Neural progenitor cell (in vitro differentiated cells): ENCODE measurements around the gene PIK3C3. TPM values are rescaled to one million over a fixed set of nuclear protein-coding genes. Genes with fewer than 3 reads are reported as not detected.

Experiments
- DNase-seq: peaks from one replicate; pipeline ENCODE4 v3.0.0-alpha.2; 2016; ENCODE audit warnings: low spot score
- H2AFZ ChIP-seq: fragments of 200-600 bp; sonication (generic); replicated peaks from 2 replicates; pipeline ENCODE4 v1.6.1; 2016; ENCODE audit warnings: antibody characterized with exemption
- H3F3A ChIP-seq: fragments of 200-600 bp; sonication (generic); 2 replicates; pipeline ENCODE4 v1.6.1; 2016; ENCODE audit warnings: antibody characterized with exemption, low read depth
- H3K27ac ChIP-seq: fragments of 200-600 bp; sonication (generic); 2 replicates; pipeline ENCODE4 v1.5.1; 2016; ENCODE audit warnings: mild to moderate bottlenecking
- H3K27me3 ChIP-seq: fragments of 200-600 bp; sonication (generic); 2 replicates; pipeline ENCODE4 v1.6.1; 2016; ENCODE audit warnings: mild to moderate bottlenecking, moderate library complexity
- H3K36me3 ChIP-seq: fragments of 200-600 bp; sonication (generic); 2 replicates; pipeline ENCODE4 v1.5.1; 2016
- H3K4me1 ChIP-seq: fragments of 200-600 bp; sonication (generic); 2 replicates; pipeline ENCODE4 v1.6.1; 2016; ENCODE audit warnings: mixed run types
- H3K4me2 ChIP-seq: fragments of 200-600 bp; sonication (generic); 2 replicates; pipeline ENCODE4 v1.6.1; 2016
- H3K4me3 ChIP-seq: fragments of 200-600 bp; sonication (generic); 2 replicates; pipeline ENCODE4 v1.5.1; 2016
- H3K79me2 ChIP-seq: fragments of 200-600 bp; sonication (generic); 2 replicates; pipeline ENCODE4 v1.6.1; 2016; ENCODE audit warnings: low read depth
- H3K9ac ChIP-seq: fragments of 200-600 bp; sonication (generic); 2 replicates; pipeline ENCODE4 v1.6.1; 2016
- H3K9me3 ChIP-seq: fragments of 200-600 bp; sonication (generic); 2 replicates; pipeline ENCODE4 v1.5.1; 2016; ENCODE audit warnings: low read depth
- H4K20me1 ChIP-seq: fragments of 200-600 bp; sonication (generic); 2 replicates; pipeline ENCODE4 v1.6.1; 2016; ENCODE audit warnings: low read depth
- H3K27ac Mint-ChIP-seq: 3 replicates; pipeline ENCODE4 v1.8.0; 2021; ENCODE audit warnings: mixed read lengths
- H3K27me3 Mint-ChIP-seq: 2 replicates; pipeline ENCODE4 v1.8.0; 2022; ENCODE audit warnings: low read depth, mild to moderate bottlenecking, inconsistent platforms, moderate library complexity, mixed read lengths; ENCODE audit not compliant: insufficient read depth
- H3K36me3 Mint-ChIP-seq: 3 replicates; pipeline ENCODE4 v1.8.0; 2021; ENCODE audit warnings: mixed read lengths
- H3K4me1 Mint-ChIP-seq: 3 replicates; pipeline ENCODE4 v1.8.0; 2021; ENCODE audit warnings: mixed read lengths
- H3K4me3 Mint-ChIP-seq: 3 replicates; pipeline ENCODE4 v1.8.0; 2021; ENCODE audit warnings: mild to moderate bottlenecking, moderate library complexity, mixed read lengths
- H3K9me3 Mint-ChIP-seq: 3 replicates; pipeline ENCODE4 v1.8.0; 2020; ENCODE audit warnings: mixed read lengths
- CTCF ChIP-seq: fragments of 200-600 bp; sonication (generic); IDR thresholded peaks from 2 replicates; pipeline ENCODE4 v1.5.1; 2017; ENCODE audit warnings: antibody characterized with exemption, mild to moderate bottlenecking
- EZH2 ChIP-seq: fragments of 200-600 bp; sonication (generic); IDR thresholded peaks from 2 replicates; pipeline ENCODE4 v1.6.1; 2017; ENCODE audit warnings: antibody characterized with exemption, mild to moderate bottlenecking, moderate library complexity
- EZH2phosphoT487 ChIP-seq: fragments of 200-600 bp; sonication (generic); IDR thresholded peaks from 2 replicates; pipeline ENCODE4 v1.6.1; 2017; ENCODE audit warnings: antibody characterized with exemption
- total RNA-seq: library from RNA; depleted of rRNA; stranded (reverse); fragments of >200 nt; gene quantifications from 2 replicates; pipeline ENCODE4 v1.2.3, GENCODE V29; 2015; ENCODE audit warnings: low replicate concordance

The PIK3C3 gene
- total RNA-seq, 1 donor from 2014 or later = 87.0 TPM

- H3K27me3 ChIP-seq = no peaks in the 10 kb centered on the region
- H3K4me3 Mint-ChIP-seq = no peak overlapping the region
- no peak overlapping the region for H3K27ac Mint-ChIP-seq
- no peaks in the 10 kb centered on the region for H3K4me1 ChIP-seq
- H3K9ac ChIP-seq = no peak overlapping the region
- peaks cover 3% of the 10 kb centered on the region for H3K4me1 Mint-ChIP-seq
- no peak for DNase-seq
- H3K27me3 Mint-ChIP-seq = no peaks in the 10 kb centered on the region
- H3K4me2 ChIP-seq = no peak overlapping the region
- H3K9me3 Mint-ChIP-seq = no peaks in the 10 kb centered on the region
- H3K4me3 ChIP-seq = no peak overlapping the region
- H4K20me1 ChIP-seq = no peaks in the 10 kb centered on the region
- H3K27ac ChIP-seq = no peak overlapping the region
- H3F3A ChIP-seq = no peaks in the 10 kb centered on the region
- no peaks in the 10 kb centered on the region for H3K79me2 ChIP-seq
- TF ChIP-seq EZH2 = no peak
- no peak for TF ChIP-seq CTCF
- no peak for TF ChIP-seq EZH2phosphoT487
- no peak overlapping the region for H2AFZ ChIP-seq
- H3K9me3 ChIP-seq = no peaks in the 10 kb centered on the region
- no peaks in the 10 kb centered on the region for H3K36me3 ChIP-seq
- peaks cover 44% of the 10 kb centered on the region for H3K36me3 Mint-ChIP-seq
These were observed 113.0 kb downstream of the PIK3C3 start for GRCh38 chr18:42068030-42068429.

- TF ChIP-seq CTCF = no peak
- no peak for TF ChIP-seq EZH2
- no peak for TF ChIP-seq EZH2phosphoT487
- H3K4me1 ChIP-seq = no peaks in the 10 kb centered on the region
- Mint-ChIP-seq H3K4me1 (peaks cover 3% of the 10 kb centered on the region), H3K4me3 (no peak overlapping the region), H3K27me3 (no peaks in the 10 kb centered on the region), H3K9me3 (no peaks in the 10 kb centered on the region), H3K27ac (no peak overlapping the region), H3K36me3 (peaks cover 47% of the 10 kb centered on the region)
- H3K4me3 ChIP-seq = no peak overlapping the region
- H2AFZ ChIP-seq = no peak overlapping the region
- no peaks in the 10 kb centered on the region for H3K9me3 ChIP-seq
- H3K9ac ChIP-seq = no peak overlapping the region
- no peak overlapping the region for H3K27ac ChIP-seq
- H3K36me3 ChIP-seq = no peaks in the 10 kb centered on the region
- no peaks in the 10 kb centered on the region for H4K20me1 ChIP-seq
- no peaks in the 10 kb centered on the region for H3K79me2 ChIP-seq
- H3K27me3 ChIP-seq = no peaks in the 10 kb centered on the region
- DNase-seq = no peak
- no peak overlapping the region for H3K4me2 ChIP-seq
- H3F3A ChIP-seq = no peaks in the 10 kb centered on the region
These were observed 114.0 kb downstream of the PIK3C3 start for GRCh38 chr18:42069036-42069435.

GRCh38 chr18:42072407-42072806, 117.4 kb downstream of the PIK3C3 start:
- no peaks in the 10 kb centered on the region for H4K20me1 ChIP-seq
- no peak for DNase-seq
- H3K79me2 ChIP-seq = no peaks in the 10 kb centered on the region
- no peak overlapping the region for H3K4me2 ChIP-seq
- H3F3A ChIP-seq = no peaks in the 10 kb centered on the region
- no peaks in the 10 kb centered on the region for H3K4me1 ChIP-seq
- Mint-ChIP-seq H3K27me3 (no peaks in the 10 kb centered on the region), H3K4me3 (no peak overlapping the region), H3K27ac (no peak overlapping the region), H3K36me3 (peaks cover 36% of the 10 kb centered on the region), H3K9me3 (no peaks in the 10 kb centered on the region), H3K4me1 (no peaks in the 10 kb centered on the region)
- peaks cover 4% of the 10 kb centered on the region for H3K36me3 ChIP-seq
- no peak overlapping the region for H3K9ac ChIP-seq
- H3K27ac ChIP-seq = no peak overlapping the region
- TF ChIP-seq CTCF = peak; percentile 16
- no peak for TF ChIP-seq EZH2
- TF ChIP-seq EZH2phosphoT487 = no peak
- H3K27me3 ChIP-seq = no peaks in the 10 kb centered on the region
- no peaks in the 10 kb centered on the region for H3K9me3 ChIP-seq
- no peak overlapping the region for H3K4me3 ChIP-seq
- no peak overlapping the region for H2AFZ ChIP-seq

- no peak overlapping the region for H3K27ac Mint-ChIP-seq
- Histone ChIP-seq H3K27ac (no peak overlapping the region), H3K4me2 (no peak overlapping the region), H2AFZ (no peak overlapping the region), H3K27me3 (no peaks in the 10 kb centered on the region), H3K79me2 (no peaks in the 10 kb centered on the region), H3K36me3 (peaks cover 4% of the 10 kb centered on the region), H3K9me3 (no peaks in the 10 kb centered on the region), H4K20me1 (no peaks in the 10 kb centered on the region), H3K4me3 (no peak overlapping the region), H3K9ac (no peak overlapping the region), H3K4me1 (no peaks in the 10 kb centered on the region), H3F3A (no peaks in the 10 kb centered on the region)
- H3K27me3 Mint-ChIP-seq = no peaks in the 10 kb centered on the region
- H3K36me3 Mint-ChIP-seq = peaks cover 37% of the 10 kb centered on the region
- H3K4me1 Mint-ChIP-seq = no peaks in the 10 kb centered on the region
- H3K9me3 Mint-ChIP-seq = no peaks in the 10 kb centered on the region
- TF ChIP-seq CTCF = no peak
- no peak for TF ChIP-seq EZH2phosphoT487
- no peak for TF ChIP-seq EZH2
- no peak overlapping the region for H3K4me3 Mint-ChIP-seq
- no peak for DNase-seq
These were observed 119.7 kb downstream of the PIK3C3 start for GRCh38 chr18:42074704-42075103.
